GM10847 (cell line): ENCODE data around the gene LYPLA2.

Source experiments
- POLR2A ChIP-seq: IDR thresholded peaks from 2 replicates; pipeline ENCODE4 v1.6.1; 2011; ENCODE audit not compliant: insufficient read length; ENCODE audit errors: extremely low read depth

Gene LYPLA2

GRCh38 chr1:23805025-23805424 is 14.1 kb downstream of the LYPLA2 start:
- TF ChIP-seq POLR2A, result no peak

GRCh38 chr1:23806280-23806679 is 15.3 kb downstream of the LYPLA2 start:
- no peak for TF ChIP-seq POLR2A

GRCh38 chr1:23807453-23807852 is 16.5 kb downstream of the LYPLA2 start:
- no peak for TF ChIP-seq POLR2A

GRCh38 chr1:23809751-23810171 is 18.8 kb downstream of the LYPLA2 start:
- no peak for TF ChIP-seq POLR2A

- no peak for TF ChIP-seq POLR2A
Observed at GRCh38 chr1:23810818-23811540, 20.0 kb downstream of the LYPLA2 start.

- no peak for TF ChIP-seq POLR2A
Observed at GRCh38 chr1:23814016-23814415, 23.1 kb downstream of the LYPLA2 start.

GRCh38 chr1:23816361-23816760 is 25.4 kb downstream of the LYPLA2 start:
- no peak for TF ChIP-seq POLR2A

- no peak for TF ChIP-seq POLR2A
Observed at GRCh38 chr1:23816906-23817305, 26.0 kb downstream of the LYPLA2 start.

- no peak for TF ChIP-seq POLR2A
Observed at GRCh38 chr1:23817633-23818032, 26.7 kb downstream of the LYPLA2 start.

GRCh38 chr1:23823767-23824166 is 32.8 kb downstream of the LYPLA2 start:
- TF ChIP-seq POLR2A, result no peak

GRCh38 chr1:23824711-23825075 is 33.7 kb downstream of the LYPLA2 start:
- TF ChIP-seq POLR2A, result no peak

- TF ChIP-seq POLR2A, result peak; percentile 94
Observed at GRCh38 chr1:23825076-23825761, 34.3 kb downstream of the LYPLA2 start, which contains the start of gene HMGCL. Gene HMGCL (minus strand): TSS chr1:23825429. CDS start chr1:23825415, 14 bp downstream.

GRCh38 chr1:23825762-23826522 is 35.0 kb downstream of the LYPLA2 start:
- TF ChIP-seq POLR2A, result no peak

GRCh38 chr1:23827717-23828116 is 36.8 kb downstream of the LYPLA2 start:
- no peak for TF ChIP-seq POLR2A

- TF ChIP-seq POLR2A, result no peak
Observed at GRCh38 chr1:23836037-23836436, 45.1 kb downstream of the LYPLA2 start.

GRCh38 chr1:23837908-23838307 is 47.0 kb downstream of the LYPLA2 start:
- no peak for TF ChIP-seq POLR2A
